H4 (cell line): Measurements from ENCODE around the gene AFAP1L2. TPM values are rescaled to one million over a fixed set of nuclear protein-coding genes. Genes with fewer than 3 reads are reported as not detected.

ENCODE experiments used
- DNase-seq: peaks from one replicate; pipeline ENCODE4 v3.0.0-alpha.2; 2015; ENCODE audit warnings: low spot score
- total RNA-seq: library from RNA; depleted of rRNA; stranded (reverse); fragments of >200 nt; shearing (Covaris generic); gene quantifications from 2 replicates; pipeline ENCODE4 v1.2.3, GENCODE V29; 2014

The AFAP1L2 gene
- total RNA-seq, 1 experiment from 2014 or later, result 1.3 TPM

GRCh38 chr10:114313866-114314265 lies 90.4 kb downstream of the AFAP1L2 start:
- DNase-seq, result no peak

DNA sequence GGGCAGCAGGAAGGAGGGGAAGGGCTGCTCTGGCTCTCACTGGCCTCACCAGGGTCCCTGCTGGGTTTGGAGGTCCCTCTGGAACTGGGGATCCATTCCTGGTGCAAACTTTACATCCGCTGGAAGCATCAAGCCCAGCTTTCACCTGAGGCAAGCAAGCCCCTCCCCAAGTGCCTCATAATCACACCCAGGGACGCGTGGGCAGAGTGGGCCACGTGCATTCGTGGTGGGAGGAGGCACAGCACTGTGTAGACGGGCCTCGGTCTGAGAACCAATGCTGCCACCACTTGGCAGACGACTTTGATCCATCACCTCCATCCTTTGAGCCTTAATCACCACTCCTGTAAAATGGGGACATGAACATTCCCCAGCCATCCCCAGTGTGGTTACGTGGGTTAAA lies 91.2 kb downstream of the AFAP1L2 start:
- DNase-seq, result no peak

DNA sequence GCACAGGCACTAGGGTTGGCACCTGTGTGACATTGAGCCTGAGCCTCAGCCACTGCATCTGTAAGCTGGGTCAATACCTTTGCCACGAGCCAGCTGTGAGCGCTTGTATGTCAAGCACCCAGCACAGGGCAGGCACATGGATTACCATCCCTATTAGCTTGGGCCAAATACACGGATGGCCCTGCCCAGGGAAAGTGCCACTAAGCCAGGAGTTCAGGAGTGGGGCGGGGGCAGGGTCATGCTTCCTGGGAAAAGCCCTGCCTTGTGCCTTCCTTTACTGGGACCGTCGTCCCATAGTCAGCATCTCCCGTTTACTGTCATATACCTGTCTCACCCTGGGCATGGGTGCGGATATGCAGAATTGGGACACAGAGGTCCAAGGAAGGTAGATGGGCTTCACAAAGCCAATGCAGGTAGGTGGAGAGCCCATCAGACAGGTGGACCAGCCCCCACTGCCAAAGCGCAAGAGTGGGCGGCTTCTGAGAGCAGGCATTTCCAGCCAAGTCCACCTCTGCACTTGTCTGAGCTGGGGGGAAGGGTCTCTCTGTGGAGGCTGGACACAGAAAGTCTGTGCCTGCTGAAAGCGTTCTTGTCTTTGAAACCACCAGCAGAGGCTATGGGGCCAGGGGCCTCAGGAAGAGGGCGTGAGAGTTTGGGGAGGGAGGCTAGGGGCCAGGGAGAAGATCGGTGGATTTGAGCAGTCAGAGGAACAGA lies 92.6 kb downstream of the AFAP1L2 start:
- DNase-seq, result no peak

GRCh38 chr10:114311023-114311422 lies 93.3 kb downstream of the AFAP1L2 start:
- no peak for DNase-seq

DNA sequence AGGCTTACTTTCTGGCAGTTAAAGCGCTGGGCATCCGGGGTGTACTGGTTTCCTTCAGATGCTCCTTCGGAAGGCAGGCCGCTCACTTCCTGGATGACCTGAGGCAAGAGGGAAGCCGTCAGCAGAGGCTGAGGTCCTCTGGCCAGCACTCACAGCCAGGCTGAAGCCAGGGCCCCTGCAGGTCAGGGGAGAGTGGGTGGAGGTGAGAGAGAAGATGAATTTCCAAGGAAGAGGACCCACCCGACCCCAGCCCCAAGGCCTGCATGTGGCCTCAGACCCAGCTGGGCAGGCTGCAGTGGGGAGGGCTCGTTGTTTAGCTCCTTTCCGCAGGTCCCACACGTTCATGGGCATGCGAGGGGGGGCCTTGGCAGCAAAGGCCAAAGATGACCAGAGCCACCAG lies 94.0 kb downstream of the AFAP1L2 start:
- DNase-seq, result no peak

GRCh38 chr10:114309364-114309651 lies 95.0 kb downstream of the AFAP1L2 start:
- no peak for DNase-seq

GRCh38 chr10:114308531-114309363 lies 95.6 kb downstream of the AFAP1L2 start:
- no peak for DNase-seq

GRCh38 chr10:114307731-114308130 lies 96.6 kb downstream of the AFAP1L2 start:
- DNase-seq, result no peak

DNA sequence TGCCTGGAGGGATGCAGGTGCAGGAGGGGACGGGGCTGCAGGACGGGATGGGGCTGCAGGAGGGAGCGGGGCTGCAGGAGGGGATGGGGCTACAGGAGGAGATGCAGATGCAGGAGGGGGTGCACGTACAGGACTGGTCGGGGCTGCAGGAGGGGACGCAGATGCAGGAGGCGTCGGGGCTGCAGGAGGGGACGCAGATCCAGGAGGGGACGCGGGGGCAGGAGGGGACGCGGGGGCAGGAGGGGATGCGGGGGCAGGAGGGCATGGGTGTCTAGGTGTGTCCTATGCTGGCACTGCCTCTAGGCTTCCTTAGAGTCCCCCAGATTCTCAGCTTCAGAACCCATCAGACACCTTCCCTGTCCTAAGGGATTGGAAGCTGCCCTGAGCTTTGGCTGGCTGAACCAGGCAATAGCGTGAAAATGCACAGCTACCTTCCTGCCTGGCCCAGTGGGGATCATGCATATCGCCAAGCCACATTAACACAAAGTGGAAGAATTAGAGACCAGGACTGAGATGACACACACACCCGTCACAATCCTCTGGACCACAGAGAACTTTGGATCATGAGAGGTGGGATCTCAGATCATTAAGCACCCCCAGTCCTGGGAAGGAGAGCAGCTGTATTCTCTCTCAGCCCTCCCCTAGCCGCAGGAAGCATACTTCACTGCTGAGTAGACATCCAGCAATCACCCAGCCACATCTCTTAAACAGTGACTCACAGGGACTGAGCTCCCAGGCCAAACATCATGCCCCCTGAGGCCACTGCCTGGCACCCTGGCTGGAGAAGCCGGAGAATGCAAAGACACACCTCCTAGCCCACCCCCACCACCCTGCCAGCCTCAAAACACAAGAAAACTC lies 98.0 kb downstream of the AFAP1L2 start:
- peak; percentile 92 for DNase-seq

- DNase-seq, result no peak
Measured at GRCh38 chr10:114305521-114305925, 98.8 kb downstream of the AFAP1L2 start.

- DNase-seq, result no peak
Measured at GRCh38 chr10:114304571-114305421, 99.5 kb downstream of the AFAP1L2 start.

DNA sequence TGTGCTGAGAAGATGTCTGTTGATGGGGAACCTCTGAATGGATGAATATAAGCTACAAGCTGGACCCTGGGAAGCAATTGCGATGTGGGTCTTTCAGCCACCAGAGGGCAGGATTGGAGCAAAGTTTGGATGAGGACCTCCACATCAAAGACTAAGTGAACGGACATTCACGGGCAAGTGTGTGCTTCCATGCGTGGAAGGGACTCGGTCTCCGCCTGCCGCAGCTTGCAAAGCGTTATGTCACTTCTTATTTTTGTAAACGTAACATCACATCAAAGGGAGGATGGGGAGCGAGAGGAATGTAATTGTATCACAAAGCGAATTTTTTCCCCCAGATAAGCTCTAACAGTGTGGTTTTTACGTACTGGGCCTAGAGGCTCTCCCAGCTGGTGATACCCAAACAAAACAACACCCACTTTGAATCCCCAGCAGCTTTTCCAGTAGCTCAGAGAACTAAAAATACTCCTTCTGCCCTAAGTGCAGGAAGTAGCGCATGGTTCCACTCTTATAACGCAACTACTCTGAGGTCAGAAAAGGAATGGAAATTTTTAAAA lies 100.2 kb downstream of the AFAP1L2 start:
- peak; percentile 91 for DNase-seq

DNA sequence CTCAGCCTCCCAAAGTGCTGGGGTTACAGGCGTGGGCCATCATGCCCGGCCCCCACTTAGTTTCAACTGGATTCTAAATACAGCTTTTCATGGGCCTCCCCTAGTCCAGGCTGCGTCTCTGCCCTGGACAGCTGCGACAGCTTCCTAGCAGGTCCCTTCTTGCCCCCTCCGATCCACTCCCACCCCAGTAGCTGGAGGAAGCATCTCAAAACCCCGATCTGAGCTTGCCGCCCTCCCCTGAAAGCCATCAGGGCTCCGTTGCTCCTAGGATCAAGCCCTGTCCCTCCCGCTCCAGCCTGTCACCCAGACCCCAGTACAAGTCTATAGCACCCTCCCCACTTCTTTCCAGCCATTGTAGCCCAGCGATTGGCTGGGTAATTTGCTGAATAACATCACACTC lies 100.7 kb downstream of the AFAP1L2 start:
- no peak for DNase-seq

DNA sequence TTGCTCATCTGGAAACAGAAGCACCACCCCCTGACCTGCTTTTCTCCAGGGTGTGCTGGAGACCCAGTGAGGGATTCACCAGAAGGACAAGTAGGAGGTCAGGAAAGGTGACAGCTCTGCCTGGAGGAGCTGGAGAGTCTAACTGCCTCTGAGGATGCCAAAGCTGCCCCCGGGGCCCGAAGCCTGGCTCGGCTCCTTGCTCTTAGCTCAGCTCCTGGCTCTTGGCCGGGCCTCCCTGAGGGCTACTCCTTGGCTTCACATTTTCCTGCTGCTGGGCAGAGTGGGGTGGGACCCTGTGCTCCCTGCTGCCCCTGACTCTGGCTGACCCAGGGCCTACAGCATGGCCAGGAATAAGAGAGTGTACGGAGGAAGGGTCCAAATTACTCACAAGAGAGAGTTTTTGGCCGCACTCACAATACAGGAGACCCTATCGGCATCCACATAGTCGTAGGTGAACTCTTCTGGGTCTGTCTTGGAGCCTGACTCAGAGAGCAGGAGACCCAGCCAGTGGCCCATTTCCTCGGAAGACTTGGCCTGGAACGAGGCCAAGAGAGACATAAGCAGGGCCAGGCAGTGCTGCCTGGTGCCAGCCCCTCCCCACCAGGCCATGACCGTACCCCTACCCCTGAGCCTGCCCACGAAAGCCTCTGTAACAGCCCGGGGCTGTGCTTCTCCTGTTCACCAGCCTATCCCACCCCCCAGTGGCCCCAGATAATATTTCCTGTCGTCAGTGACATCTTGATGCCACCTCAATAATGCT lies 102.2 kb downstream of the AFAP1L2 start:
- no peak for DNase-seq

DNA sequence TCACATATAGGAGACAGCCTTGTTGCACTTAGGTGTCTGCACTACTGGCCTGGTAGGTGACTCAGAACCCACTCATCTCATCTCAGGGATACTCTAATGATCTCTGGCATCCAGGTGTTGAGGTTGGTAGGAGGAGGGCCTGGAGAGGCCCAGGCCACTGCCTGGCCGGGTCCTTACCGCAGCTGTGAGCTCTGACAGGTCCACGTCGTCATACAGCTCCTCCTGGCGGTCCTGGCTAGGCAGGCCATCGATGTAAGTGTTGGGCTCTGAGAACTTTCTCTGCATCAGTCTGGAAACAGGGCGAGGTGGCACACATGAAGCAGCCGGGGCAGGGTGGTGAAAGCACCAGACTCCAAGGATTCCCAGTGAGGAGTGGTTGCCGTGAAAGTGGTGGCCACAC lies 103.1 kb downstream of the AFAP1L2 start:
- DNase-seq, result no peak

DNA sequence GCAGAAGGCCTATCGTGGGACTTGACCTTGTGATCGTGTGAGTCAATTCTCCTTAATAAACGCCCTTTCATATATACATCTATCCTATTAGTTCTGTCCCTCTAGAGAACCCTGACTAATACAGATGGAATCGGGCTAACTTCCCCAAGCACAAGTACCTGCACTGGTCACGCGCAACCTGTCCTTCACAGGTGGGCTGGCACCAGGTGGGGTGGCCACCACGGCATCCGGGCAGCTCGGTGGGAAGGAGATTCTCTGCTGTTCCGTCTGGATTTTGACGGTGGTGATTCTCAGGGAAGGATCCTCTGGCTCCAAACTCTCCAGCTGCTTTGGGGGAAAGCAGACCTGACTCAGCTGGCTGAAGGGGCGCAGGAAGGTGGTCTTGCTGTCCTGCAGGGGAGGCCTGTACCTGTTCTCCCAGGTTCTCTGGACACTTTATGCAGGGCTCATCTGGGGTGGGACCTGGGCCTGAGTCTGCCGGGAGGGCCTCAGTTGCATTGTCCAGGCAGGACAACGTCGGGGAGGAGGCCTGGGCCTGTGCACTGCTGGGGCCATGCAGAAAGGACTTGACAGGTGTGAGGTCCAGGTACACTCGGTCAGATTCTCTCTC lies 104.2 kb downstream of the AFAP1L2 start:
- no peak for DNase-seq

GRCh38 chr10:114297136-114297705 lies 107.1 kb downstream of the AFAP1L2 start:
- no peak for DNase-seq

DNA sequence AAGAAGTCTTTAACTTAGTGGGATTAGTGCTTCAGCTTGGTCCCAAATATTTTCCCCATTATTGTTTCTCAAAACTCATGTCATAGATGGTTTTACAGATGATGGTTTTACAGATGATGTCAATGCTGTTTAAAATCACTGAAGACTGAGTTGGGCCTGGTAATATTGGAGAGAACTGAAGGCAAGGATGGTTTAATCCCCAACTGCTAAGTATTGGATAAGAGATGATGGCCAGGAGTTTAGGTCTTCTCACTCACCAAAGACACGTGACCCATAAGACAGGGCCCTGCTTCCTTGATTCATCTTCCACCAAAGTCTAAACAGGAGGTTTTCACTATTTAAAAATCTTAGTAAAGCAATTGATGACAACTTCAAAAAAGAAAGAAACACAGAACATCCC lies 108.9 kb downstream of the AFAP1L2 start:
- DNase-seq, result no peak

DNA sequence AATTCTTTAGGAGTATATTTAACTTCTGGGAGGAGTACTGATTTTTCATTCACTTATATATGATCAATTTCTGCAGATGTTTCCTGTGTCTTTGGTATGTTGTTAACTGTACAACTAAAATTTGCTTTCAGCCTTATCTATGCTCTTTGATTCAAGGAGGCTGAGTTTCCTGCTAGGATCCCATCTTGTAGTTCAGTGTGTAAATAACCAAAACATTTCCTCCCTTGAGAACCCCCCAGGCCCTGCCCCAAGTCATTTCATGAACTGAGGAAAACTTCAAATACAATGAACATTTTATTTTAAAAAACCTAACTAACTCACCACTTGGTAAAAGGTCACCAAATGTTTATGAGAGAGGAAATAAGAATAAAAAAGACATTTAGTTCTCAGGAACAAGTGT lies 109.8 kb downstream of the AFAP1L2 start:
- no peak for DNase-seq

DNA sequence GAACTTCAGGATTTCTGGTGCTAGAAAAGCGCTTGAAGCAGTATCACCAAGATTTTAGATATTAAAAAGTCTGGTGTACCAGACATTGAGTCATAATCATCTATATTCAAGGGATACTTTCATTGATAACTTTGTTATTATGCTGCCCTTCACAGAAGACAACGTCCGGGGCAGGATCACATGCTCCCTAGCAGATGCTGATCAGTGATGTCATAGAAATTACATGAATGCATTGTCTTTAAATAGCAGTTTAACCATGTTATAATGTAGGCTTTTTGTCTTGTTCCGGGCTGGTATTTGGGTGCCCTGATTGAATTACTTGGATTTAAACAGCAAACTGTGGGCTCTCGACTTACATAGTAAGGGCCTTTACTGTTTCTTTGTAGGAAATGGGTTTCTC lies 111.2 kb downstream of the AFAP1L2 start:
- DNase-seq, result no peak
